Measurements from ENCODE around the gene MTMR12.

DNA sequence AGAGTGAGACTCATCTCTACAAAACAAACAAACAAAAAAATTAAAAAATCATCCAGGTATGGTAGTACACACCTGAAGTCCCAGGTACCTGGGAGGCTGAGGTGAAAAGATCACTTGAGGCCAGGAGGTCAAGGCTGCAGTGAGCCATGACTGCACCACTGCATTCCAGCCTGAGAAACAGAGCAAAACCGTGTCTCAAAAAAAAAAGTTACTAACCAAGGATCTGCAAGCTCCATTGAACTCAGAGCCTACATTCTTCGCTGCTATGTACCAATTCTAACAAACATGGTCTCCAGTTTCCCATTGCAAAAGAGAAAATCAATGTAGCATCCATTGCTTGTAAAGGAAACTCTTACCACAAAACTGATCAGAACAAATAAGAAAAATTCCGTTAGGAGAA lies 33.5 kb downstream of the MTMR12 start:
- TF ChIP-seq YY1 (IDR thresholded peaks at IDR 0.05; ENCODE audit: insufficient read depth, insufficient read length) (no peak), ZNF274 (IDR thresholded peaks at IDR 0.05; ENCODE audit: low read depth, low read length) (no peak), SUZ12 (IDR thresholded peaks at IDR 0.05; ENCODE audit: extremely low read depth, insufficient read depth, insufficient read length) (no peak)
